ENCODE results near the gene CD28. TPM values are rescaled to one million over a fixed set of nuclear protein-coding genes. Genes with fewer than 3 reads are reported as not detected.

Gene CD28
- total RNA-seq, 3 donors from 2014 or later = 78.3 to 124 (median 124) TPM

- ATAC-seq = peak; percentile 19 to 41
- peak overlapping the region; percentile 61 for H3K4me3 Mint-ChIP-seq
- no peak for DNase-seq
These were observed 28.0 kb downstream of the CD28 start for GRCh38 chr2:203734276-203734983.

GRCh38 chr2:203737360-203737759 is 30.9 kb downstream of the CD28 start:
- peaks cover 50% of the 10 kb centered on the region for H3K36me3 Mint-ChIP-seq (ENCODE audit: insufficient read depth)
- peaks cover 99% of the 10 kb centered on the region for H3K4me1 Mint-ChIP-seq (ENCODE audit: low read depth)
- H3K27me3 Mint-ChIP-seq (ENCODE audit: low read depth) = no peaks in the 10 kb centered on the region
- H3K4me3 Mint-ChIP-seq = peak overlapping the region; percentile 12
- no peak for DNase-seq
- H3K9me3 Mint-ChIP-seq = no peaks in the 10 kb centered on the region
- peak; percentile 9 to 11 for ATAC-seq

More at GRCh38 chr2:203734276-203734983, 28.0 kb downstream of the CD28 start:
- Mint-ChIP-seq H3K9me3 (no peaks in the 10 kb centered on the region), H3K27me3 (ENCODE audit: low read depth) (no peaks in the 10 kb centered on the region), H3K4me1 (ENCODE audit: low read depth) (peaks cover 99% of the 10 kb centered on the region), H3K36me3 (ENCODE audit: insufficient read depth) (peaks cover 66% of the 10 kb centered on the region)

DNA sequence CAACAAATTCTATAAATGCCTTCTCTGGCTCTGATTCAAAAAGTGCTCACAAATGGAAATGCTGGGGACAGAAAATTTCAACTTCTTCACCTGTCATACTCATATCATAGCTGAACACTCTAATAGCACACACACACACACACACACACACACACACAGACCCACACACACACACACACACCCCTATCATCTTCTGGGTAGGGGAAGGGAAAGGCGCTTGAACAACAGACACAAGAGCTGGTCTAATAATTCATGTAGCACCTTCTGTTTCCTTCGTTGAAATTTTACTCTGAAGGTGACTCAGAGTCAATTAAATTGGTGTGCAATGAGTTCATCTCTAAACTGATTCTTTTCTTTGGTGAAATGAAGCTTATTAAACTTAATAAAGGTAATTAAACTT is 32.9 kb downstream of the CD28 start:
- no peak for DNase-seq
- Mint-ChIP-seq H3K36me3 (ENCODE audit: insufficient read depth) (peaks cover 37% of the 10 kb centered on the region), H3K4me3 (peak overlapping the region; percentile 37), H3K27me3 (ENCODE audit: low read depth) (no peaks in the 10 kb centered on the region), H3K4me1 (ENCODE audit: low read depth) (peaks cover 96% of the 10 kb centered on the region), H3K9me3 (peaks cover 2% of the 10 kb centered on the region)
- ATAC-seq = peak; percentile 39 to 42

- no peaks in the 10 kb centered on the region for H3K27me3 Mint-ChIP-seq (ENCODE audit: low read depth)
- DNase-seq (no peak), ATAC-seq (peak; percentile 72 to 75)
- H3K9me3 Mint-ChIP-seq = peaks cover 8% of the 10 kb centered on the region
- H3K36me3 Mint-ChIP-seq (ENCODE audit: insufficient read depth) = peaks cover 26% of the 10 kb centered on the region
- peaks cover 89% of the 10 kb centered on the region for H3K4me1 Mint-ChIP-seq (ENCODE audit: low read depth)
- H3K4me3 Mint-ChIP-seq = peak overlapping the region; percentile 75
These were observed 34.4 kb downstream of the CD28 start for GRCh38 chr2:203740871-203741281.

- H3K36me3 Mint-ChIP-seq (ENCODE audit: insufficient read depth) = peaks cover 24% of the 10 kb centered on the region
- H3K4me1 Mint-ChIP-seq (ENCODE audit: low read depth) = peaks cover 86% of the 10 kb centered on the region
- DNase-seq (no peak), ATAC-seq (peak in 1 of 2 donors; percentile 1)
- peaks cover 8% of the 10 kb centered on the region for H3K9me3 Mint-ChIP-seq
- no peaks in the 10 kb centered on the region for H3K27me3 Mint-ChIP-seq (ENCODE audit: low read depth)
- H3K4me3 Mint-ChIP-seq = peak overlapping the region; percentile 75
These were observed 35.1 kb downstream of the CD28 start for GRCh38 chr2:203741566-203741965.

GRCh38 chr2:203743441-203743981 is 37.1 kb downstream of the CD28 start:
- peaks cover 8% of the 10 kb centered on the region for H3K9me3 Mint-ChIP-seq
- peaks cover 28% of the 10 kb centered on the region for H3K36me3 Mint-ChIP-seq (ENCODE audit: insufficient read depth)
- H3K4me3 Mint-ChIP-seq = no peak overlapping the region
- ATAC-seq = no peak
- no peaks in the 10 kb centered on the region for H3K27me3 Mint-ChIP-seq (ENCODE audit: low read depth)
- peaks cover 82% of the 10 kb centered on the region for H3K4me1 Mint-ChIP-seq (ENCODE audit: low read depth)
- no peak for DNase-seq

DNA sequence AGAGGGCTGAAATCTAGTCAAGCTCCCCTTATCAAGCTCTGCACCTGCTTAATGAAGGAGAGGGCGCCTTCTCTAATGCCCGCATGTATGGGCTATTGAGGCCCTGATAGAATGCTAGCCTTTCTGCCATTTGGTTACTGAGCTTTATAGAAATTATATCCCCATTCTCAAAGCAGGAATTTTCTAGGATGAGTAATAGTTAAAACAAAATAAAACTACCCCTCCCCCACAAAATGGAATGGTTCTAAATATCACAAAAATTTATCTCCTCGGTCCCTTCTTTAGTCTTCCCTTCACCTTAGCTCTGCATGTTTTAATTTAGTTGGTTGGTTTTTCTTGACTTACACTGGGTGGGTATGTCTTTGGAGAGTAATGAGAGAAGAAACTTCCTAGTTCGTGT is 37.7 kb downstream of the CD28 start:
- H3K4me3 Mint-ChIP-seq = no peak overlapping the region
- H3K27me3 Mint-ChIP-seq (ENCODE audit: low read depth) = no peaks in the 10 kb centered on the region
- H3K9me3 Mint-ChIP-seq = peaks cover 8% of the 10 kb centered on the region
- ATAC-seq (no peak), DNase-seq (no peak)
- H3K36me3 Mint-ChIP-seq (ENCODE audit: insufficient read depth) = peaks cover 26% of the 10 kb centered on the region
- H3K4me1 Mint-ChIP-seq (ENCODE audit: low read depth) = peaks cover 81% of the 10 kb centered on the region

DNA sequence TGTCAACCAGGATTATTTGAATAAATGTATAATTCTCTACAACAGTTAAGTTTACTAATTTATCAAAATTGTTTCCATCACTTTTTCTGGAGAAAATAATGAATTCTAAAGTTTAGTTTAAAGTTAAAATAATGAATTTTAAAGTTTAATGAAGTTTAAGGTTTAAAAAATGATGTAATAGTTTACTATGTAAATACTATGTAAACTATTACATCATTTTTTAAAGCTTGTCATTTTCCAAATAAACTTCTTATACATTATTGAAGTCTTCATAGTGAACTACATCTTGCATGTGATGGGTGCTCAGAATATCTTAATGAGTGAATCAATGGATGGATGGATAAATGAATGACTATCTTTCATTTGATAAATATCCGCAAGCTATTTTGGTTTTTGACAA is 38.8 kb downstream of the CD28 start:
- Mint-ChIP-seq H3K4me1 (ENCODE audit: low read depth) (peaks cover 80% of the 10 kb centered on the region), H3K4me3 (no peak overlapping the region), H3K36me3 (ENCODE audit: insufficient read depth) (peaks cover 29% of the 10 kb centered on the region), H3K27me3 (ENCODE audit: low read depth) (no peaks in the 10 kb centered on the region), H3K9me3 (peaks cover 8% of the 10 kb centered on the region)
- no peak for ATAC-seq
- DNase-seq = no peak

- Mint-ChIP-seq H3K27me3 (ENCODE audit: low read depth) (no peaks in the 10 kb centered on the region), H3K4me1 (ENCODE audit: low read depth) (peaks cover 68% of the 10 kb centered on the region), H3K9me3 (peaks cover 8% of the 10 kb centered on the region), H3K4me3 (peak overlapping the region; percentile 58), H3K36me3 (ENCODE audit: insufficient read depth) (peaks cover 23% of the 10 kb centered on the region)
- peak; percentile 68 to 71 for ATAC-seq
- no peak for DNase-seq
These were observed 42.1 kb downstream of the CD28 start for GRCh38 chr2:203748331-203749126.

DNA sequence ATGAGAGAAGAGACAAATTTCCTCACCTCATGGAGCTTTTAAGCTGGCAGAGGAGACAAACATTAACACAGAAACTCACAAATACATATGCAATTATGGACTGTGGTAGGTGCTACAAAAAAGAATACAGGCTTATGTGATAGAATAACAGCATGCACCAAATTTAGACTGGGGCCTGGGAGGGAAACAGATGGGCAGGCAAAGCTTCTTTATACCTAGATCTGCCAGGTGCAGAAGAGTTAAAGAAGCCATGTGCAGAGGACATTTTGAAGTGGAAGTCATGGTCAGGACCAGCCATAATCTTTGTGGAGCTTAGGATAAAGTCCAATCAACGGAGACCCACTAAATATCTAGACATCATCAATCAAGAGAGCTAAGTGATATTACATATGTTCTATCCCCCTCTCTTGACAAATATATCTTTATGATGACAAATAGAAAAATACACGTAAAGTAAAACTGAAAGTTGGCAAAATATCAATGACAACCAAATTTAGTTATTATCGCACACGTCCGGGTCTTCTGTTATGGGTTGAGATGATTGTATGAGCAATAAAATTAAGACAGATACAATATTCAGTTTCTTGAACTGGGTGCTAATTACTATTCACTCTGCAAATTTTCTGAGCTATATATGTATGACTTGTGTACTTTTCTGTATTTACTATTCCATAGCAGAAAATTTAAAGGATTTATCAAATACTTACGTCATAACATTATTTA is 44.1 kb downstream of the CD28 start:
- peaks cover 14% of the 10 kb centered on the region for H3K9me3 Mint-ChIP-seq
- ATAC-seq (peak; percentile 20 to 50), DNase-seq (no peak)
- peaks cover 31% of the 10 kb centered on the region for H3K36me3 Mint-ChIP-seq (ENCODE audit: insufficient read depth)
- peaks cover 60% of the 10 kb centered on the region for H3K4me1 Mint-ChIP-seq (ENCODE audit: low read depth)
- H3K27me3 Mint-ChIP-seq (ENCODE audit: low read depth) = no peaks in the 10 kb centered on the region
- H3K4me3 Mint-ChIP-seq = peak overlapping the region; percentile 6

DNA sequence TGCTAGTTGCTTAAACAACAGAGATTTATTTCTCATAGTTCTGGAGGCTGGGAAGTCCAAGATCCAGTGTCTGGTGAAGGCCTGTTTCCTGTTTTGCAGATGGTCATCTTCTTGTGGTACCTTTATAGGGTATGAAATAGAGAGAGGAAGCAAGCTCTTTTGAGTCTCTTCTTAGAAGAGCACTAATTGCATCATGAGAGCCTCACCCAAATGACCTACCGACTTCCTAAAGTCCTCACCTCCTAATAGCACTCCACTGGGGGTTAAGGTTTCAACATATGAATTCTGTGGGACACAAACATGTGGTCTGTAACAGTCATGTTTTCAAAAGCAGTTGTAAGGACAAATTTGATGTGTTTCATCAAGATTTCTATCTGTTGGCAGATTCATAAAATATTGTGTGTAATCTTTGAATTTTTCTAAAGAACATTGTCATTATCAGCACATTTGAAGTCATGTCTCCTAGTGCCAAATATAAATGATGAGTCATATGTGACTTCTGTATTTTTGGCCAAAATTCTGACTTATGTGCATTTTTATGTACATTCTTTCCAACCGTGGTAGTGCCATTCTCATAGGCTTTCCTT is 45.3 kb downstream of the CD28 start:
- DNase-seq (no peak), ATAC-seq (no peak)
- no peaks in the 10 kb centered on the region for H3K27me3 Mint-ChIP-seq (ENCODE audit: low read depth)
- H3K9me3 Mint-ChIP-seq = peaks cover 26% of the 10 kb centered on the region
- H3K4me3 Mint-ChIP-seq = no peak overlapping the region
- H3K36me3 Mint-ChIP-seq (ENCODE audit: insufficient read depth) = peaks cover 36% of the 10 kb centered on the region
- peaks cover 54% of the 10 kb centered on the region for H3K4me1 Mint-ChIP-seq (ENCODE audit: low read depth)

- peaks cover 34% of the 10 kb centered on the region for H3K9me3 Mint-ChIP-seq
- DNase-seq (no peak), ATAC-seq (no peak)
- H3K27me3 Mint-ChIP-seq (ENCODE audit: low read depth) = no peaks in the 10 kb centered on the region
- no peak overlapping the region for H3K4me3 Mint-ChIP-seq
- peaks cover 46% of the 10 kb centered on the region for H3K36me3 Mint-ChIP-seq (ENCODE audit: insufficient read depth)
- H3K4me1 Mint-ChIP-seq (ENCODE audit: low read depth) = peaks cover 31% of the 10 kb centered on the region
These were observed 49.7 kb downstream of the CD28 start for GRCh38 chr2:203756161-203756560.

DNA sequence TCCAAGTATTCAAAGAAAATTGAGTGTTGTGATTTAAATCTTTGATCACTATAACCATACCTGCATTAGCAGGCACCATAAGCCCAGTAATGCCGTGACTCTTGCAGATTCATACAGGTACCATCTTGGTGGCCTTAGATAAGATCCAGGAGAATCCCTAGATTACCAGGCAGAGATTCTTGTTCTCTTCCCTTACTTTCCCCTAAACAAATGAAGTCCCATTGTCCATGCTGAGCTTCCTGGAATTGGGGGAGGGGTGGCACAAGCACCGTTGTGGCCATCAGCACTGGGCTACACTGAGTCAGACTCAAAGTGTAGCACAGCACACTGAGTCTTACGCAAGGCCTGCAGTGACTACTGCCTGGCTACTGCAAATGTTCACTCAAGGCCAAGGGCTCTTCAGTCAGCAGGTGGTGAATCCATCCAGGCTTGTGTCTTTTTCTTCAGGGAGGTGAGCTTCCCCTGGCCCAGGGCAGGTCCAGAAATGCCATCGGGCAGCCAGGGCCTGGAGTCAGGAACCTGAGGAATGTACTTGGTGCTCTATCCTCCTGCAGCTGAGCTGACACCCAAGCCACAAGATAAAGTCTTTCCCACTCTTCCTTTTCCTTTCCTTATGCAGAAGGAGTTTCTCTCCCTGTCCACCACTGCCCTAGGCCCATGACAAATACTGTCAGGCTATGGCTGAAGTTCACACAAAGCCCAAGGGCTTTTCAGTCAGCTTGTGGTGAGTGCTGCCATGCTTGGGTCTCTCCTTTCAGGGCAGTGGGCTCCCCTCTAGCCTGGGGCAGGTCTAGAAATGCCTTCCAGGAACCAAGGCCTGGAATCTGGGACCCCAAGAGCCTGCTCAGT is 52.6 kb downstream of the CD28 start:
- H3K4me3 Mint-ChIP-seq = no peak overlapping the region
- DNase-seq (no peak), ATAC-seq (no peak)
- H3K4me1 Mint-ChIP-seq (ENCODE audit: low read depth) = peaks cover 47% of the 10 kb centered on the region
- H3K36me3 Mint-ChIP-seq (ENCODE audit: insufficient read depth) = peaks cover 45% of the 10 kb centered on the region
- H3K27me3 Mint-ChIP-seq (ENCODE audit: low read depth) = no peaks in the 10 kb centered on the region
- H3K9me3 Mint-ChIP-seq = peaks cover 30% of the 10 kb centered on the region

All from activated T-cell treated with anti-CD3 and anti-CD28 coated beads, Interleukin-2, amount 50 U/mL, for 4 hours (primary cell).